GM10248 (cell line): Measurements from ENCODE around the gene FAM89B.

Experiments used
- CTCF ChIA-PET: fragments of 300-600 bp; sonication (Branson Sonifier 250); formaldehyde crosslinking; extraction: SDS; loops from one replicate; lab custom pipeline; 2021; ENCODE audit warnings: antibody characterized with exemption; lab: Yijun Ruan, JAX
- POLR2A ChIA-PET: fragments of 350-650 bp; sonication (Branson Sonifier 250); formaldehyde crosslinking; extraction: SDS; loops from one replicate; lab custom pipeline; 2020; ENCODE audit warnings: antibody characterized with exemption; lab: Yijun Ruan, JAX
- DNase-seq: peaks from one replicate; pipeline ENCODE4 v3.0.0; 2012; ENCODE audit errors: extremely low spot score
- TF ChIP-seq, protein P1 (sequence below): IDR thresholded peaks from 2 replicates; pipeline ENCODE4 v1.5.1; 2012; ENCODE audit warnings: mild to moderate bottlenecking, low read depth; ENCODE audit errors: extremely low read depth, missing control alignments, control extremely low read depth

FAM89B gene

DNA sequence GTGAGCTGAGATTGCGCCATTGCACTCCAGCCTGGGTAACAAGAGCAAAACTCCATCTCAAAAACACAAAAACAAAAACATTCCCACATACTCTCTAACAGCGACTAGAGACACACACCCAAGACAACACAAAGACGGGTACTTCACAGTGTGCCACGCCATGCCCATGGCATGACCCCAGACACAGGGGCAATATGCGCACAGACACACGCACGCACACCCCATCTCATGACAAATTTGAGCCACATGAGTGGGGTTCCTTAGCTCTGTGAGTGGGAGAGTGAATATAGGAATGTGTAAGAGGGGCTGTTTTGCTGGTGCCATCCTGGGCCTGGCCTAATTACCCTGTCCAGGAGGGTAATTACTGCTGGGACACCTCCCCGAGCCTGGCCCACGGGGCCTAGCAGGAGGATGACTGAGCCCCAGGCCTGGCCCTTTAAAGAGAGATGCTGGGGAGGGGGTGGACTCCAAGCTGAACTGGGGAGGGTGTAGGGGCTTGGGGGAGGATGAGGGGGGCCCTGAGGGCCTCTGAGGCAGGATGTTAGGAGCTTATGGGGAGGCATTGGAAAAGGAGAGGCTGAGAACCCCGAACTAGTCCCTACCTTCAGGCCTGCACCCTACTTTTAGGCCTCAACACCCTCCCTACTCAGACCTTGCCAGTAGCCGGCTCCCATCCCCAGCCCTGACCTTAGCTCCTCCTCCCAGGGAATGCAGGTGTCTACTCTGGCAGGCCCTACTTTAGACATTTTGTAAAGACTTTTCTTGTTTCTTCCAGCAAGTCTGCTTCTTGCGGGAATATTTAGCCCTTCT lies 15.7 kb upstream of the FAM89B start:
- ChIA-PET CTCF (interaction anchor here (1.1 to 1.5 kb wide), 5 partner anchors 9 to 17 kb away, joined by 3 to 10 read pairs (median 4); no protein-coding TSS in a partner anchor), POLR2A (no interaction called here)
- no peak for DNase-seq
- TF ChIP-seq, protein P1, sequence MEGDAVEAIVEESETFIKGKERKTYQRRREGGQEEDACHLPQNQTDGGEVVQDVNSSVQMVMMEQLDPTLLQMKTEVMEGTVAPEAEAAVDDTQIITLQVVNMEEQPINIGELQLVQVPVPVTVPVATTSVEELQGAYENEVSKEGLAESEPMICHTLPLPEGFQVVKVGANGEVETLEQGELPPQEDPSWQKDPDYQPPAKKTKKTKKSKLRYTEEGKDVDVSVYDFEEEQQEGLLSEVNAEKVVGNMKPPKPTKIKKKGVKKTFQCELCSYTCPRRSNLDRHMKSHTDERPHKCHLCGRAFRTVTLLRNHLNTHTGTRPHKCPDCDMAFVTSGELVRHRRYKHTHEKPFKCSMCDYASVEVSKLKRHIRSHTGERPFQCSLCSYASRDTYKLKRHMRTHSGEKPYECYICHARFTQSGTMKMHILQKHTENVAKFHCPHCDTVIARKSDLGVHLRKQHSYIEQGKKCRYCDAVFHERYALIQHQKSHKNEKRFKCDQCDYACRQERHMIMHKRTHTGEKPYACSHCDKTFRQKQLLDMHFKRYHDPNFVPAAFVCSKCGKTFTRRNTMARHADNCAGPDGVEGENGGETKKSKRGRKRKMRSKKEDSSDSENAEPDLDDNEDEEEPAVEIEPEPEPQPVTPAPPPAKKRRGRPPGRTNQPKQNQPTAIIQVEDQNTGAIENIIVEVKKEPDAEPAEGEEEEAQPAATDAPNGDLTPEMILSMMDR = no peak

DNA sequence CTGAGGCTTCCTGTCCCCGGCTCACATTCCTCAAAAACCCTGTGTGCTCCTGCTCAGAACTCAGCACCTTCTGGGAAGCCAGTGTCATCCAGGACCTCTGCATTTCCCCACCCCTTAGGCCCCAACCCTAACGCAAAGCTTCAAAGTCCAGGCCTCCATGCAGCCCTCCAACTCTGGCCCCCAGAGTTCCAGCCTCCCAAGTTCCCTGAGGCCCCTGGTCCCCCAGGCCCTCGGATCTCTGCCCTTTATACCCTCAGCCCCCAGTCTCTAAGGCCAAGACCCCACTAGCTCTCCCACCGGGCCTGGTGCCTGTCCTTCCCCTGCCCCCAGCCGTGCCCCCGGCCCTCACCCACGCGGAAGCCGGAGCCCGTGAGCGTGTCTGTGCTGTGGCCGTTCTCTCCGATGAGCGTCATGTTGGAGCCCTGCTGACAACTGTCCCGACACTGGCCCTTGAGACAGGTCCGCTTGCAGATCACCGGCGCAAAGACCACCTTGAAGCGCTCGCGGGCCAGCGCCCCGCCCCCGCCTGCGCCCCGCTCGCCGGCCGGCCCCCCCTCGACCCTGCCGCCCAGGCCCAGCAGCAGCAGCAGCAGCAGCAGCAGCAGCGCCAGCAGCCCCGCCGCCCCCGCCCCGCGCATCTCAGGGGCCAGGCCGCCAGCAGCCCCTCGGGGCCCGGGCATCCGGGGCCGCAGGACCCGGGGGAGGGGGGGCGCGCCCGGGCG lies 14.9 kb upstream of the FAM89B start:
- CTCF ChIA-PET = interaction anchor here (1.1 to 1.5 kb wide), 5 partner anchors 8 to 17 kb away, joined by 3 to 10 read pairs (median 4); no protein-coding TSS in a partner anchor
- TF ChIP-seq, protein P1 = no peak
- POLR2A ChIA-PET = no interaction called here
- DNase-seq = no peak

GRCh38 chr11:65558002-65558929 lies 14.1 kb upstream of the FAM89B start, which contains the start of gene LTBP3:
Gene LTBP3, minus strand, starts transcription at chr11:65558359. Its CDS starts 400 bp downstream, at chr11:65557959.
- TF ChIP-seq, protein P1 = no peak
- CTCF ChIA-PET = interaction anchor here (3.9 to 9.4 kb wide), 2 partner anchors 12 to 16 kb away, joined by 24 to 86 read pairs; partner anchors contain the start of gene ZNRD2
- POLR2A ChIA-PET = no interaction called here
- peak; percentile 72 for DNase-seq

GRCh38 chr11:65558930-65559509 lies 13.3 kb upstream of the FAM89B start:
- no peak for DNase-seq
- TF ChIP-seq, protein P1 = no peak
- POLR2A ChIA-PET = no interaction called here
- CTCF ChIA-PET = interaction anchor here (3.9 to 9.4 kb wide), 2 partner anchors 12 to 17 kb away, joined by 24 to 86 read pairs; partner anchors contain the start of gene ZNRD2

- ChIA-PET CTCF (interaction anchor here (0.9 to 9.4 kb wide), 6 partner anchors 8 to 230 kb away, joined by 4 to 86 read pairs (median 9); partner anchors contain the start of genes FAM89B and ZNRD2), POLR2A (interaction anchor here (0.7 kb wide), 1 partner anchor 126 kb away, joined by 3 read pairs; no protein-coding TSS in a partner anchor)
- no peak for DNase-seq
Observed at GRCh38 chr11:65559535-65559934, 12.8 kb upstream of the FAM89B start.

More at GRCh38 chr11:65559535-65559934, 12.8 kb upstream of the FAM89B start:
- TF ChIP-seq, protein P1 = no peak
